GM12892 (cell line): ENCODE data around the gene LCN2.

Experiments
- POLR2A ChIP-seq: IDR thresholded peaks from 2 replicates; pipeline ENCODE4 v1.6.1; 2011; ENCODE audit warnings: low read depth, low read length, control low read depth
- POLR2AphosphoS5 ChIP-seq: IDR thresholded peaks from 2 replicates; pipeline ENCODE4 v1.6.1; 2011; ENCODE audit warnings: low read depth, low read length, control low read depth

DNA sequence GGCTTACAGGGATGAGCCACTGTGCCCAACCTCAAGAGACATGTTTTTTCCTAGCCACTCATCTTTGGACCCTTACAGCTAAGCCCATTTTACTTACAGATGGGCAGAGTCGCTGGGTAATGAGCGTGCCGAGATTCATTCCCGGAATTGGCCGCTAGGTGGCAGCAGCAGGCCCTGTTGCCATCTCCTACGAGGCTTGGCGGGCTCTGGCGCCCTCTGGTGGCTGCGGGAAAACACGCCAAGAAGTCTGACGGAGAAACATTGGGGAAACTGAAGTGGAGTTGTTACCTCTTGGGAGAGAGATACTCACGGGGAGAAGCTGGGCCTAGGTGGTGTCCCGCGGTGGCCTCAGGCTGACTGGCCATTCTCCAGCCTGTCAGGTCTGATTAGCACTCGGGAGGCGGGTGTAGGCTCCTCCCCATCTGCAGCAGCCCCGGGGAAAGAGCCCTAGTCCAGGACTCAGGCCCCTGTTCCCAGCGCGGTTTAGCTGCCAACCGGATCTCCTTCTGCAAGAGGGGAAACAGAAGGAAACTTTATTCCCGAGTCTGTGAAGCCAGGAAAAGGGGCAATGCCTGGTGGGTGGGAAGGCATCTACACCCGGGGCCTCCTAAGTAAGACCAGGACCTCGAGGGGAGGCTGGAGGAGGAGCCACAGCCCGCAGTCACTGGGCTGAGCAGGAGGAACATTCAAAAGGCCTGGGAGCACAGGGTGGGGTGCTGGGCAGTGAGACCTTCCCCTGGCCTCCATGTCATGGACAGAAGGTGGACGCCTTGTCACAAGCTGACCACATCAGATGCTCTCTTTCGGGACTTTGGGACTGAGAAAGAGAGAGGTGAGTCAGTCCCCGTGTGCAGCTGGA is 31.4 kb upstream of the LCN2 start:
- no peak for TF ChIP-seq POLR2A
- TF ChIP-seq POLR2AphosphoS5 = no peak
